HPDE6-E6E7 (cell line): Measurements from ENCODE around the gene WASHC2A.
"Not testable (repeated sequence)": the region's sequence is repeated elsewhere in the genome, so short reads cannot be mapped to it uniquely, and the experiment has no call there.

Experiments
- DNase-seq: peaks from one replicate; pipeline ENCODE4 v3.0.0; 2011; ENCODE audit warnings: missing footprints; ENCODE audit errors: extremely low spot score

Gene WASHC2A

DNA sequence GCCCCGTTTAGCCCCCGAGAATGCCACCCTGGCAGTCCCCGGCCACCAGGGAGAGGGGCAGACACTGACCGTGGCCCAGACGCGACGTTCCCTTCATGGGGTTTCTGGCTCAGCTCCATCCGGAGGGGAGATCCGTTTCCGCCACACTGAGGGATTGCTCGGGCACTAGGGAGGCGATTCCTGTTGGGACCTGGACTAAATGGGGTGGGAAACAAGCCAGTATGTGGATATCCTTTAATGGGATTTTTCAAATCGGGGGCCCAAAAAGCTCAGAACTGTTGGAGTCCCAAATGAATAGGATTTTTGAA, 552 bp downstream of the WASHC2A start:
- DNase-seq, result not testable (repeated sequence)

DNA sequence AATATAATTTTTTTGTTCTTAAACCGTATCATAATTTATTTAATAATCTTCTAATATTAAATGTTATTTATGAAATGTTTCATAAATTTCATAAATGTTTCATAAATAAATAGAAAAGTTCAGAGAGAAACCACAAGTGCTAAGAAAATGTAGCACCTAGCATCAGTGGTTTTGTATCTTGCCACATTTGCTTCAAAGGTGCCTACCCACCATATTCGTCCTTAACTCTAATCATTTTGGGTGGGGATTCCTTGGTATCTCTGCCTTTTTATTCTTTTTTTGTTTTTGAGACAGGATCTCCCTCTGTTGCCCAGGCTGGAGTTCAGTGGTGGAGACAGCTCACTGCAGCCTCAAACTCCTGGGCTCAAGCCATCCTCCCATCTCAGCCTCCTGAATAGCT, 7.4 kb downstream of the WASHC2A start:
- DNase-seq, result not testable (repeated sequence)

DNA sequence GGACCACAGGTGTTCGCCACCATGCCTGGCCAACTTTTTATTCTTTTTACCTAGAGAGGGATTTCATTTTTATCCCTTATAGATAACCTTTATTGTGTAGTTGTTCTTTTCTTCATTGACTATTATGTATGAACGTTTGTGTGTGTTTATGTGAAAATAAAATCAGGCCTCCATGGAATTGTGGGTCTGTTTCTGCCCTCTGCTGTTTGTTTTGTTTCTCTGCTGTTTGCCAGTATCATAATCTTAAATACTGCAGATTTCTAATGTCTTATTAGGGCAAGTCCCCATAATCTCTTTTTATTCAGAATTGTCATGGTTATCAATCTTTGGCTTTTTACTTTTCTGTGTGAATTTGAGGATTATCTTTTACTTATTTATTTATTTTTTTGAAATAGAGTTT, 7.8 kb downstream of the WASHC2A start:
- not testable (repeated sequence) for DNase-seq

DNA sequence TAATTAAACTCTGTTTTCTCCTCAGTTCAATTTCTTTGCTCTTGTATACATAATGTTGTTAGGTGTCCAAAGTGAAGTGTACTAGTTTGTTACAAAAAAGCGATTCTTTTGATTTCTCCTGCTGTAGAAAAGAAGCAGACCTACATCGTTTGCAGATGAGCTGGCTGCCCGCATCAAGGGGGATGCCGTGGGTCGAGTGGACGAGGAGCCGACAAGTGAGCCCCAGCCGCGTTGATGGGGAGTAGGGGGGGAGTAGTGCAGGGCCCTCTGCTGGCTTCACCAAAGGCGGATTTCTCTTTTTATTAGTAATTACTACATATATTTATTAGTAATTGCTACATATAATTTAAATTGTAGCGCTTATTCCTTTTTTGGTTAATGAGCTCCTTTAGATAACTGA, 23.6 kb downstream of the WASHC2A start:
- not testable (repeated sequence) for DNase-seq

DNA sequence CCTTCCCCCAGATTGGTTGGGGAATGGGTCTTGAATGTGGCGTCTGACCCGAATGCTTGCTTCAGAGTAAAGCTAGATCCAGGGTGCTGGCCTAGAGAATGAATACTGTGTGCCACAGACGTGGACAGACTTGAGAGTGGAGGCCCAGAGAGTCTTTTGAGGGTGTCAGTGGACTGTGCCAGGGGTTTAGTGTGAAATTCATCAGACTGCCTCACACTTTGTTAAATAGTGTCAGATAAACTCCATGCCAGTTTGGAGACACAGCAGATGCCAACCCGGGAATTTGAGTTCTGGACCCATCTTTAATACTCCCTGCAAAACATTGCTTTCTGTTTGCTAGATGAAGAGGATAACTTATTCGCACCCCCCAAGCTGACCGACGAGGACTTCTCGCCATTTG, 25.2 kb downstream of the WASHC2A start:
- DNase-seq, result not testable (repeated sequence)

DNA sequence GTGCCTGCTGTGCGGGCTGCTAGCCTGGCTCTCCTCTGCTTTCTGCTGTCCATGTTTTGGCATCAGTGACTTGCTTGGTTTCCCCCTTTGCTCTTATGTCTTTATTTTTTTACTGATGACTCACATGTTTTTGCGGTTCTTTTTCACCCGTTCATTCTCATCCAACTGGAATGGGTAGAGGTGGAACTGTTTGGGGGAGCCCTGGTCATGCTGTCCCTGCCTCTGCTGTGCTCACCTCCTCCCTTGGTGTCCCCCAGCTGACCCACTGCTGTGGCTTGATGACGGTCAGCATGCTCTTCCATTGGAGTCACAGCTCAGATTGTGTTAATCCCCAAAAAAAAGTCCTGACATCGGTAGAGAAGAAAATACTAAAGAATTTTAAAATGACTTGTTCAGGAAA, 26.9 kb downstream of the WASHC2A start:
- DNase-seq, result not testable (repeated sequence)

DNA sequence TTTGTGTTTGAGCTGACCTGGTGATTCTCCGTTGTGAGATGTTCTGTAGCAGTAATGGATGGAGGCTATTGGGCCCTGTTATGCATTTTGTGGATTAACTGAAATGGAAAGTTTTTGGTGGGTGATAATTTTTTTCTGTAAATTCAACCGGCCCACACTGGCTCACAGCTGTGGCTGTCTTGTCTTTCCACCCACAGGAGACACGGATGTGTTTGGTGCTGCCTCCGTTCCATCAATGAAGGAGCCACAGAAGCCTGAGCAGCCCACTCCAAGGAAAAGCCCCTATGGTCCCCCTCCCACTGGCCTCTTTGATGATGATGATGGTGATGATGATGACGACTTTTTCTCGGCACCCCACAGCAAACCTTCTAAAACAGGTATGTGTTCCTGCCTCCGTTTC, 27.6 kb downstream of the WASHC2A start:
- DNase-seq, result not testable (repeated sequence)

DNA sequence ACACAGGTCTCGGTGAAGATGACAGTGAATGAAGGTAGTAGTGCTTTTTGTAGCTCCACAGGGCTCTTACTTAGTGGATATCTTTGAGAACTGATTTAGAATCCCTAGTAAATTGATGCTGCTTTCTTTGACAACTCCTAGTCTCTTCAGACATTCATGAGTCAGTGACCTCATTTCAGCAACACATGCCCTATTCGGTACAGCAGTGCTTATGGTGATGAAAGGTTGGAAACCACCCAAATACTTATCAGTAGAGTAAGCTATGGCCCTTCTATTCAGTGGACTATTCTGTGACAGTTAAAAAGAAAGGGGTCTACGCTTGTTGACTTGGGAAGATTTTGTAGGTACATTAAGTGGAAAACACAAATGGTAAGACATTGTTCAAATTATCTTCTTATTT, 29.0 kb downstream of the WASHC2A start:
- DNase-seq, result not testable (repeated sequence)

DNA sequence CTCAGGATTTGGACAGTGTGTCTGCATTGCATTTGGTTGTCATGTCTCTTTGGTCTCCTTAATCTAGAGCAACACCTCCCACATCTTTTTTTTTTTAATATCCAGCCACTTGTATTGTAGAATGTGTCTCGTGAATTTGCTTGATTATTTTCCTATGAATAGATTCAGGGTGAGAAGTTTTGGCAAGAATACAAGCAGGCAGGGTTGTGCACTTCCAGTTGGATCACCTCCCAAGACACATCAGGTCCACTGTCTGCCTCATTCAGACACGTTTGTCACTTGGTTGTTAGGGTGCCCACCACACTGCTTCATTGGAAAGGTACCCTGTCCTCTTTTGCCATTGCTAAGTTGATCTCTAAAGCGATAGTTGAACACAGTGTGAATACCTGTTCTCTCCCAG, 30.9 kb downstream of the WASHC2A start:
- not testable (repeated sequence) for DNase-seq

DNA sequence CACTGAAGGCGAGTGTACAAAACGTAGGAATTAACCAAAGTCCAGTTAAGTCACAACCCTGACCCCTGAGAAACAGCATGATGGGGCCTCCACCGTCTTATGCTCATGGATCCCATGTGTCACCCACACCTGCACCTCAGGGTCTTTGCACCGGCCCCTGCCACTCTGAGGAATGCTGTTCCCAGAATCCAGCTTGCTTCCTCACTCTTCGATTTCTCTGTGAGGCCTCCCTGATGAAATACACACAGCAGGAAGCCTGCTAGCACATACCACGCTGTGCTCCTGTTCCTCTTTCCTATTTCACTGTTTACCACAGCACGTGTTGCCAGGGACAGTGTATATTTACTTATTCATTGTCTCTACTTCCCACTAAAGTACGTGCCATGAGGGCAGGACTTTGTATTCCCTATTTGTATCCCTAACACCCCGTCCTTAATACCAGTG, 33.4 kb downstream of the WASHC2A start:
- peak; percentile 0 for DNase-seq

DNA sequence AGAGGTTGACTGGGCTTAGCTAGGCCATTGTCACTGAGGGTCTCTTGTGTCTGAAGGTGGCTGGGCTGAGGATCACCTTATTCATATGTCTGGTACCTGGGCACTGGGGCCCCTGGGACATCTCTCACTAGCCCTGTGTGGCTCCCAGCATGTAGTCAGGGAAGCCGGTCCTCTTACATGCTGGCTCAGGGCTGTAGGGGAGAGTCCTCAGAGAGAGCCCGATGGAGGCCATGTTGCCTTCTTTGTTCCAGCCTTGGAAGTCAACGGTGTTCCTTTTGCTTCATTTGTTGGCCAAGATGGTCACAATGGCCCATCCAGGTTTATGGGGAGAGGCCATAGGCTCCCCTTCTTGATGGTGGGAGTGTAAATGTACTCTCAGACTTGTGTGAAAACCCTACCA, 34.0 kb downstream of the WASHC2A start:
- not testable (repeated sequence) for DNase-seq

DNA sequence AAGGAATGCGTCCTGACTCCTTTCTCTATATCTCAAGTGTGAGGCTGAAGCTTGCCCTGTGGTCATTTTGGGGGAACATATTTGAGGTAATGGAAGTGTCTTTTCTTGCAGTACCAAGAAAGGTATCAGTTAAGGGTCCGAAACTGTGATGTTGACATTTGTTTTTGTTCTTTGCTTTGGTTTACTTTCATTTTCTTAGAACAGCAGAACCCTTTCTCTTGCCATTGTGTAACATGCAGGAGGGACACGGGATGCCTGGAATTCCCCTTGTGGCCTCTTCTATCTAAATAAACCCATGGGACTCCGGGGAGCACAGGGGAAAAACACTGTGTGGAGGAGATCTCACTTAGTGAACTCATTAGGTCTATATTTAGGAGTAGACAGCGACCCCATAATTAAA, 34.5 kb downstream of the WASHC2A start:
- DNase-seq, result not testable (repeated sequence)

DNA sequence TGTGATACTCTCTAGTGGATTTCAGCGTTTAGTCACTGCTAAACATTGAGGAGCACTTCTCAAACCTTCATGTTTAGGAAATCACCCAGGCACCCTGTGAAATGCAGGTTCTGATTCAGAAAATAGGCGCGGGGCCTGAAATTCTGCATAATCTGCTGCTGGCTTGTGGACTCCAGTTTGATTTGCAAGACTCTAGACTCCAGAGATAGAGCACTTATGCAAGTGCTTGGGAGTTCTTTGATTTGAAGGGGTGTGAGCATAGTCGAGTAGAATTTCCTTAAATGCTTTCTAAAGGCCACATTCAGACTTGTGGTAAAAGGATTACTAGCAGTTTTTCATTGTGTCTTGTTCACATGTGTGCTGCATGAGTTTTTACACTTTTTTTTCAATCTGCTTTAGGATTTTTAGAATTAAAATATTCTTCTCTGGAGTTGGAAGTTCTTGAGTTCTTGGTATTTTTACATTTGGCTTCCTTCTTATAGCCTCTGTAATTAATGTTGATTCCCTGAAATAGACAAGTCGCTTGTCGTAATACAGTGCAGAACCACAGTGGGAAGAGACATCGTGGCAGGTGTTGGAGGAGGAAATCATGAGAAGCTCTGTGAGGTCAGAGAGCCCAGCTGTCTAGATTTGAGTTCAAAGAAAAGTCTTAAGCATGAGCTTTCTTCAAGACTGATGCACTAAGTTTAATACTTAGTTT, 41.4 kb downstream of the WASHC2A start:
- not testable (repeated sequence) for DNase-seq

DNA sequence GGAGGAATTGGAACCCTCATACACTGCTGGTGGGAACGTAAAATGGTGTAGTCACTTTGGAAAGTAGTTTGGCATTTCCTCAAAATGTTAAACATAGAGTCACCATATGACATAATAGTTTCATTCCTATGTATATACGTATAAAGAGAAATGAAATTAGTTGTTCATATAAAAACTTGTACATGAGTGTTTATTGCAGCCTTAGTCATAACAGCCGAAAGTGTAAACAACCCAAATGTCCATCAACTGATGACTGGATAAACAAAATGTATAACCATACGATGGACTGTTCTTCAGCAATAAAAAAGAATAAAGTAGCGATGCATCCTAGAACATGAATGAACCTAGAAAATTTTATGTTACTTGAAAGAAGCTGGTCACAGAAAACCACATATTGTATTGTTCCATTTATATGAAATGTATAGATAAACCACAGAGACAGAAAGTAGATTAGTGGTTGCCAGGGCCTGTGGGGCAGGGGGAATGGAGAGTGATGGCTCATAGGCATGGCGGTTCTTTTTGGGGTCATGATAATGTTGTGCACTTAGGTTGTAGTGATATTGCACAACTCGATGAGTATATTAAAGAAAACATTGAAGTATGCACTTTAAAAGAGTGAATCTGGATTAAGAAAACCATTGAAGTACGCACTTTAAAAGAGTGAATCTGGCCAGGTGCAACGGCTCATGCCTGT, 44.8 kb downstream of the WASHC2A start:
- not testable (repeated sequence) for DNase-seq

DNA sequence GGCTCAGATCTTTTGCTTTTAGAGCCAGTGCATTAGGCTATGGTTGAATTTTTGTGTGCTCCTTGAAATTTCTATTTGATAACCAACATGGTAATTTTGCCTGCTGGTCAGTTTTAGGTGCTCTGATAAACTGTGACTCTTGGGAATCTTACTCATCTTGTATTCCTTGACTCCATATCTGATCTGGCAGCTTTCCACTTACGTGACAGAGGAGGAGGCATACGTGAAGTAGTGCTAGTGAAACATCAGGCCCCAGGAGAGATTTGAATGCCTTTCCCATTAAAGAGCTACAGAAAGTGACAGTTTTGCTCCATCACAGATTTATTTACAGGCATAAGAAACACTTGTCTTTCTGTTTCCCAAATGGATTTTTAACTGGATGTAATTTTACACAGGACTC, 59.0 kb downstream of the WASHC2A start:
- not testable (repeated sequence) for DNase-seq

DNA sequence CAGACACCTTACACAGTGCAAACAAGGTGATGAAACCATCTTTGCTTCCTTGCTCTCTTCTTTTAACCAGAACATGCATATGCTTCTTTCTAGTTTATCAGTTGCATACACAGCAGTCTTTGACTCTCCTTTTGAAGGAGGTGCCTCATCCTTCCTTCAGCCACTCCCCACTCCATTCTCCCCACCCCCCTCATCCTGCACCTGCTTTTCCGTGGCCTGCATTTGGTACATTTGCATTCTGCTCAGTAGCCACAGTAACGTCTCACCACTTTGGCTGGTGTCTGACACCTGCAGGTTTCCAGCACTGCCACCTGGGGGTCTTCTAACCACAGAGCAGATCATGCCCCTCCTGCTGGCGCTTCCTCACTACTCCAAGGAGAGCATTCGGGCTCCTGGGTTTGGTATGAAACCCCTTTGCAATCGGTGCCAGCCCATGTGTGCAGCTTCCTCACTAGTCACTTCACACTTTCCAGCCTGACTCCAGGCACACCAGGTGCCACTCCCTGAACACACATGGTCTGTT, 60.1 kb downstream of the WASHC2A start:
- not testable (repeated sequence) for DNase-seq

DNA sequence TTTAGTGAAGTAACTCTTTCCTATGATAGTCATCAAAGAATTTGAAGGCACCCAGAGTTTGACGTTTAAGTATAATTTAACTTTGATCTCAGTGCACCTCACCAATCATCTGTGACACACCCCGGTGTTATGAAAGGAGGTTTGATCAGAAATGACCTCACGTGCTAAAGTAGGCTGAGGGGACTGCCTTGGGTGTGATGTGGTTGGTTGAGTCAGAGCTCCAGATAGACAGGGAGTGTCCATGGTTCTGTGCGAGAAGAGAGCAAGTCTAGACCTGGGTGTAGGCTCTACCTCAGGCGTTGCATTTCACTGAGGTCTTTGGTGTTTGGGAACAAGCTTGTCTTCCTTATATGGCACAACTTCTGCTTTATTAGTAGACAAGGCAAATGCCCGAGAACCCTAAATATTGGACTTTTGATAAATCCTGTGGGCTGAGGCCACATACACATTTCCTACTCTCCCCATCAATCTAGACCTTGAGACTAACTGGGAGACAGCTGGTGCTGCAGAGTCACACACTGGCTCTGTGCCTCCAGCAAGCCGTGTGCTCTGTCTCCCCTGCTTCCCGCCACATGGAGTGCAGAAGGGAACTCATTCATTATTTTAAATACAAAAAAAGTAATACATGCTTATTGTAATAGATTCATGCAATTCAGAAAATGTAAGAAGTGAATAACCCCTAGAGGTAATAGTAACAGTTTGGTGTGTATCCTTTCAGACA, 63.7 kb downstream of the WASHC2A start:
- peak; percentile 14 for DNase-seq

DNA sequence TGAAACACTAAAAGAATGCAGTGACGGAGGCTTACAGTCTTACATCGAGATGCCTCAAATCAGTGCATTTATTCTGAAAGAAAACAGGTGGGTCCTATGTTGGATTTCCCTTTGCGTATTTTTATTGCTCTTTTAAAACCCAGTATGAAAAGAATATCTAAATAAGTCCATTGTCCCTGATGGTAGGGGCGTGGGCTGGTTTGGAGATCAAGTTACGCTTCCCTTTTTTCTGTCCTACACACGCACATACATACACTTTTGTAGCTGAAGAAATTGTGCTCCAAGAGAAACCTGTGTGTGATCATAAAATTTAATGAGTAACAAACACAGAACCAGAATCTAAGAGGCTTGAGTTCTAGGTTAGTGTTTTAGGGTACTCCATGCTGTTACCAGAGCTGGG, 64.6 kb downstream of the WASHC2A start:
- DNase-seq, result not testable (repeated sequence)

DNA sequence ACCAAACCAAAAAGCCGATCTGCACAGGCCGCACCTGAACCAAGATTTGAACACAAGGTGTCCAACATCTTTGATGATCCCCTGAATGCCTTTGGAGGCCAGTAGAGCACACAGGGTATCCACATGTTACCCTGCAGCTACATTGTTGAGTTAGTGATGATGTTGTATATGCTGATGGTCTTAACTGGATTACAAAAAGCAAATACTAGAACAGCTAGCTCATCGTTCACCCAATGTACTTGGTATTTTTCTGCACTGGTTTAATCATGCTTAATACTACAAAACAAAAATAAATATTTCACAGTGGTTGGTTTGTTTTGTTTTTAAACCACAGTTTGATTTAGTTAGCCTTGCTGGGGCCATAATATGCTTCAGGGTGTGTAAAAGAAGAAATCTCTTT, 65.1 kb downstream of the WASHC2A start:
- DNase-seq, result not testable (repeated sequence)

DNA sequence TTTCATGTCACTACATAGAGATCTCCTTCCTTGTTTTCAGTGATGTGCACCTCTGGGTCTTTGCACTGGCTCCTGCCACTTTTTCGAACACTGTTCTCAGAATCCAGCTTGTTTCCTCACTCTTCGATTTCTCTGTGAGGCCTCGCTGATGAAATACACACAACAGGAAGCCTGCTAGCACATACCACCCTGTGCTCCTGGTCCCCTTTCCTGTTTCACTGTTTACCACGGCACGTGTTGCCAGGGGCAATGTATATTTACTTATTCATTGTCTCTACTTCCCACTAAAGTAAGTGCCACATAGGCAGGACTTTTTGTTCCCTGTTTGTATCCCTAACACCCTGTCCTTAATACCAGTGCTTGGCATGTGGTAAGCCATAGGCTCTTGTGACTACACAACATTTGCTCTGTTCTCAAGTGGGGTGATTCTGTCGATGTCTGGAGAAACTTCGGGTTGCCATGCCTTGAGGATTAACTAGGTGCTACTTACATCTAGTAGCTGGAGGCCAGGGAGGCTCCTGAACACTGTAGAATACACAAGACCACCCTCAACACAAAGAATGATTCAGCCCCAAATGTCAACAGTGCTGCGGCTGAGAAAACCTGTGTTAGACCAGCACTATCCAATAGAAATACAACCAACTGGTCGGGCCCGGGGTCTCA, 75.9 kb downstream of the WASHC2A start:
- not testable (repeated sequence) for DNase-seq

DNA sequence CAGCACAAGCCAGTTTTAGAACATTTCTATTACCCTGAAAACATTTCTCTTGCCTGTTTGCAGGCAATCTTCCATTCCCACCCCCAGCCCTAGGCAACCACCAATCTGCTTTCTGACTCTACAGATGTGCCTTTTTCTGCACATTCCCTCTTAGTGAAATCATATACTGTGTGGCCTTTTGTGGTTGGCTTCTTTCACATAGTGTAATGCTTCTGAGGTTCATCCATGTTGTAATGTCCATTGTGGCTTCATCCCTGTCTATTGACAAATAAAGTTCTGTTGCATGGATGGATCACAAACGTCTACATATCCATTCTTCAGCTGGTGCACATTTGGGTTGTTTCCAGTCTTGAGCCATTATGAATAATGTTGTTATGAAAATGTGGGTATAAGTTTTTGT, 77.8 kb downstream of the WASHC2A start:
- DNase-seq, result not testable (repeated sequence)

DNA sequence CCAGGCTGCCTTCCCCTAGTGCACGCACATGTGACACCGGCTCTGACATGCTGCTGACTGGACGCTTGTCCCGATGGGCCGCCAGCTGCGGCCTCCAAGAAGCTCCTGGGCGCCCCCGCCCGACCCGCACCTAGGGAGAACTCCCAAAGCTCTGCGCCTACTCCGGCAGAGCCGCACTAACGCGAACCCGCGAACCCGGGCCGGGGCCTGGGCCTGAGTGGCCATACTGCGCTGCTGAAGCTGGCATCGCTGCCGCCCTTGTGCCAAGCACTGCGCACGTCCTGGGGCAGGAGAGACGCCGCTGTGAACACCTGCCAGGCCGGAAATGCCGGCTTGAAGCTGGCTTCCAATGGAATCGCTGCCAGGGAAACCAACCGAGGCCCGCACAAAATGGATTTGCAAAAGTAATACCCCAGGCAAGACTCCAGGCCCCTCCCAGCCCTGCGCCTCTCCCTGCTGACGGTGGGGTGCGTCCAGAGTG, 85.1 kb downstream of the WASHC2A start:
- no peak for DNase-seq
